Activated CD8-positive, alpha-beta T cell treated with anti-CD3 and anti-CD28 coated beads for 36 hours (primary cell): ENCODE measurements around the gene DDX4. TPM values are rescaled to one million over a fixed set of nuclear protein-coding genes. Genes with fewer than 3 reads are reported as not detected.

Source experiments
- ATAC-seq: fragments of 200-7000 bp; cut with Tn5 transposase; one replicate; pipeline ENCODE4 v1.10.0; 2021; ENCODE audit warnings: mild to moderate bottlenecking, moderate library complexity
- CTCF ChIA-PET: fragments of 350-600 bp; sonication (Branson Sonifier 250); formaldehyde crosslinking; loops from one replicate; lab custom pipeline; 2021; ENCODE audit warnings: antibody characterized with exemption; lab: Charles Lee
- POLR2A ChIA-PET: fragments of 350-600 bp; sonication (Branson Sonifier 250); formaldehyde crosslinking; loops from one replicate; lab custom pipeline; 2021; ENCODE audit warnings: antibody characterized with exemption; lab: Charles Lee
- DNase-seq: peaks from one replicate; pipeline ENCODE4 v3.0.0-alpha.2; 2020
- H3K27ac Mint-ChIP-seq: one replicate; pipeline ENCODE4 v1.8.0; 2021; ENCODE audit warnings: mild to moderate bottlenecking, mixed read lengths
- H3K27me3 Mint-ChIP-seq: one replicate; pipeline ENCODE4 v1.8.0; 2021; ENCODE audit warnings: mixed read lengths
- H3K36me3 Mint-ChIP-seq: one replicate; pipeline ENCODE4 v1.8.0; 2021; ENCODE audit warnings: low read depth, mixed read lengths
- H3K4me1 Mint-ChIP-seq: one replicate; pipeline ENCODE4 v1.8.0; 2021; ENCODE audit warnings: low read depth, mixed read lengths
- H3K4me3 Mint-ChIP-seq: one replicate; pipeline ENCODE4 v1.8.0; 2021; ENCODE audit warnings: mild to moderate bottlenecking, moderate library complexity, mixed read lengths
- H3K9me3 Mint-ChIP-seq: one replicate; pipeline ENCODE4 v1.8.0; 2021; ENCODE audit warnings: mixed read lengths
- intact Hi-C: fragments of 100-400 bp; cut with micrococcal nuclease; formaldehyde crosslinking; loops from one replicate; pipeline ENCODE4 v1.10.0; 2022
- total RNA-seq, 2 experiments: library from RNA; stranded (reverse); gene quantifications; one replicate each; pipeline ENCODE4 v1.2.3, GENCODE V29; 2021
- TF ChIP-seq, protein P1 (sequence below): fragments of 200-600 bp; IDR thresholded peaks from one replicate; pipeline ENCODE4 v1.8.0; 2022; ENCODE audit warnings: antibody characterized with exemption, mild to moderate bottlenecking

The DDX4 gene
- total RNA-seq, 2 experiments from 2014 or later = not detected

DNA sequence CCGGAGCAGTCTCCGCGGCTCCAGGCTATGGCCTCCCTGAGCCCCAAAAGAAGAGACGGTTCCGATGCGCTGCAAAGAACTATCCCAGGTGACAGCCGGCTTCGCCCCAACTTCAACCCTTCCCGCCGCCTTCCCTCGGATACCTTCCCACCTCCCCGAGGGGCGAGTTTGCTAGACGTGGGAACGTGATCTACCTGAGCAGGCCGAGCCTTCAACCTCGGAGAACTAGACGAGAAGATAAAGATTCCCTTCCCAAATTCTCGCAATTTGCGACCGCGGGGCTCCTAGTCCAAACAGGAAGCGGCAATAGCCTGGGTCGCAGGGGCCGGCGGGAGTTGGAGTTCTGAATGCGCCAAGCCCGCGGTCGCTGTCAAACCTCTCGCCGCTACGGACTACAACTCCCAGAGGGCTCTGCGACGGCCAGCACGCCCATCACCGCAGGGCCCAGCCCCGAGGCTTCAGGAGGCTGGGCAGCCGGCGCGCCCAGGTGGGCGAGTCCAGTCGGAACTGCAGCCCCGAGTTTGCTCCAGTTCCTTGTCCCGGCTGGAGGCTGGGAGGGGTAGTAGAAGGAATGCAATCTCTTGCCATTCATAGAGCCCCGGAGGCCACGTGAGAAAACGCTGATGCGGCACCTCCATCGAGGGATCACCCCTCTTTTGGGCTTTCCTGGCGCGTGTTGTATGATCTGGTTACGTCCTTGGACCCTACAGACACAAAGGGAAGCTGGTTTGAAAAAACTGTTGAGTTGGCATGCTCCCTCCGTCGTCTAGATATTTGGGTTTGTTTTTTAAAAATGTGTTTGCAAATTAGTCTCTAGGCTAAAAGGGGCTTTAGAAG, 25.6 kb upstream of the DDX4 start, which contains the start of gene SLC38A9:
TSS of gene SLC38A9 (minus strand) at position 302 of the 837 bp plus-strand sequence. CDS start 14,366 bp downstream, outside the sequence.
- Mint-ChIP-seq H3K4me3 (peak within 1 kb of the TSS; percentile 98), H3K27me3 (no peaks in the 10 kb centered on the region), H3K27ac (peak within 1 kb of the TSS; percentile 90), H3K4me1 (peaks cover 15% of the 10 kb centered on the region), H3K9me3 (no peaks in the 10 kb centered on the region), H3K36me3 (no peaks in the 10 kb centered on the region)
- ChIA-PET CTCF (interaction anchor here (0.7 kb wide), 1 partner anchor 20 kb away, joined by 3 read pairs; no protein-coding TSS in a partner anchor), POLR2A (interaction anchor here (0.7 to 1.0 kb wide), 3 partner anchors 177 to 404 kb away, joined by 3 read pairs; partner anchors contain the start of genes MTREX and PLPP1)
- peak; percentile 97 for DNase-seq
- ATAC-seq = peak; percentile 100
- TF ChIP-seq, protein P1, sequence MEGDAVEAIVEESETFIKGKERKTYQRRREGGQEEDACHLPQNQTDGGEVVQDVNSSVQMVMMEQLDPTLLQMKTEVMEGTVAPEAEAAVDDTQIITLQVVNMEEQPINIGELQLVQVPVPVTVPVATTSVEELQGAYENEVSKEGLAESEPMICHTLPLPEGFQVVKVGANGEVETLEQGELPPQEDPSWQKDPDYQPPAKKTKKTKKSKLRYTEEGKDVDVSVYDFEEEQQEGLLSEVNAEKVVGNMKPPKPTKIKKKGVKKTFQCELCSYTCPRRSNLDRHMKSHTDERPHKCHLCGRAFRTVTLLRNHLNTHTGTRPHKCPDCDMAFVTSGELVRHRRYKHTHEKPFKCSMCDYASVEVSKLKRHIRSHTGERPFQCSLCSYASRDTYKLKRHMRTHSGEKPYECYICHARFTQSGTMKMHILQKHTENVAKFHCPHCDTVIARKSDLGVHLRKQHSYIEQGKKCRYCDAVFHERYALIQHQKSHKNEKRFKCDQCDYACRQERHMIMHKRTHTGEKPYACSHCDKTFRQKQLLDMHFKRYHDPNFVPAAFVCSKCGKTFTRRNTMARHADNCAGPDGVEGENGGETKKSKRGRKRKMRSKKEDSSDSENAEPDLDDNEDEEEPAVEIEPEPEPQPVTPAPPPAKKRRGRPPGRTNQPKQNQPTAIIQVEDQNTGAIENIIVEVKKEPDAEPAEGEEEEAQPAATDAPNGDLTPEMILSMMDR = no peak
- intact Hi-C loops = loop anchor here (10.0 kb wide), 1 partner anchor 193 kb away; no protein-coding TSS in a partner anchor

DNA sequence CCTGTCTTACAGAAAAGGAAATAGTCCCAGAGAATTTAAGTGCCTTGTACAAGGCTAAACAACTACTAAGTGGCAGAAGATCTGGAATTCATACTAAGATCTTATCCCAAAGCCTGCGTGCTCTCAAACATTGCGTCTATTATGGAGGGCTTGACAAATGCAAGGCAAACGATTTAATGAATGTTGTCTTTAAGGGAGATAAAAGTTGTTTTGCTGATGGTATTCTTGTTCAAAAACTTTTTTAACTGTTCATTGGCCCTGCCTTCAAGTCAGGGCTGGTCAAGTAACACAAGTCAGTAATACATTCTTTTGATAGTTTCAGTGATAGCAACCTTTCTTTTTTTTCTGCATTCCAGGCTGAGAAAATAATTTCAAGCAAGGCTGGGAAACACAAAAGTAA, 24.0 kb upstream of the DDX4 start:
- Mint-ChIP-seq H3K4me1 (peaks cover 12% of the 10 kb centered on the region), H3K27ac (no peak overlapping the region), H3K36me3 (no peaks in the 10 kb centered on the region), H3K4me3 (no peak overlapping the region), H3K9me3 (no peaks in the 10 kb centered on the region), H3K27me3 (peaks cover 2% of the 10 kb centered on the region)
- CTCF ChIA-PET = interaction anchor here (1.0 to 1.1 kb wide), 3 partner anchors 12 to 232 kb away, joined by 3 read pairs; no protein-coding TSS in a partner anchor
- DNase-seq (no peak), ATAC-seq (no peak)
- POLR2A ChIA-PET = no interaction called here
- intact Hi-C loops = loop anchor here (10.0 kb wide), 1 partner anchor 191 kb away; no protein-coding TSS in a partner anchor
- TF ChIP-seq, protein P1 = no peak

DNA sequence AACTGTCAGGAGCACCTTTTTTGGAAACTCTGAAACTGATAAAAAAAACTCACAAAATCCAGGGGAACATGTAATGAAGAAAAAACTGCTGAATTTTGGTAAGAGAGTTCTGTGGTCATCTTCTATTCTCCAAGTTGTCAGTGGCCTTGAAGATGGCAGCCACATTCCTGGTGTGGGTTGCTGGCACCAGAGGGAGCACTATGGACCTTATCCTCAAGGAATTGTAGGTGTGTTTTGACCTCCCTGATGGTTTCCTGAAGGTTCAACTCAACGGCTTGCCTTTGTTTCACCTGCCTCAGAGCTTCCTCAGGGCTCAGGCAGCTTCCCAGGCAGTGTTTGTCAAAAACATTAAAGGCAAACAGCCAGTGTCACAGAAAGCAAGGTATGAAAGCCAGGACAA, 23.5 kb upstream of the DDX4 start:
- ChIA-PET CTCF (interaction anchor here (1.0 kb wide), 1 partner anchor 11 kb away, joined by 3 read pairs; no protein-coding TSS in a partner anchor), POLR2A (no interaction called here)
- TF ChIP-seq, protein P1 = no peak
- peaks cover 2% of the 10 kb centered on the region for H3K9me3 Mint-ChIP-seq
- H3K27me3 Mint-ChIP-seq = peaks cover 5% of the 10 kb centered on the region
- H3K4me3 Mint-ChIP-seq = no peak overlapping the region
- no peaks in the 10 kb centered on the region for H3K36me3 Mint-ChIP-seq
- peaks cover 8% of the 10 kb centered on the region for H3K4me1 Mint-ChIP-seq
- no peak for ATAC-seq
- intact Hi-C loops = loop anchor here (10.0 kb wide), 1 partner anchor 190 kb away; no protein-coding TSS in a partner anchor
- DNase-seq = no peak
- no peak overlapping the region for H3K27ac Mint-ChIP-seq

DNA sequence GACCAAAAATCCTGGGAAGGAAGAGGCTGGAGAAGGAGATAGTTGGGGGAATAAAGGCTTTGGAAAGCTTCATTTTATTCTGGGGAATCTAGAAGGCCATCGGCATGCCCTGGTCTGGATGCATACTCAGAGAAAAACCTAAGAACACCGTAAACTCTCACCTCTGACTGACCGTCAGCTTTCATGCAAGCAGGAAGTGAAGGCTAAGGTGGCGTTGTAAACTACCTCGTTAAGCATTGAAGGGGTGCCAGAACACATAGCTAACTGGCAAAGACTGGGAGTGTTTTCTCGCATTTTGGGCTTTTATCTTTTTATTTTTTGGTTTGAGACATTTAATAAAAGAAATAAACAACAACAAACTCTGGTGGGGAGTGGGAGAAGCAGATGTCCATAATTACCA, 23.1 kb upstream of the DDX4 start:
- H3K9me3 Mint-ChIP-seq = peaks cover 2% of the 10 kb centered on the region
- peaks cover 8% of the 10 kb centered on the region for H3K4me1 Mint-ChIP-seq
- H3K36me3 Mint-ChIP-seq = no peaks in the 10 kb centered on the region
- ChIA-PET POLR2A (no interaction called here), CTCF (interaction anchor here (1.0 kb wide), 1 partner anchor 11 kb away, joined by 3 read pairs; no protein-coding TSS in a partner anchor)
- H3K4me3 Mint-ChIP-seq = no peak overlapping the region
- H3K27me3 Mint-ChIP-seq = peaks cover 5% of the 10 kb centered on the region
- ATAC-seq (no peak), DNase-seq (no peak)
- intact Hi-C loops = loop anchor here (10.0 kb wide), 1 partner anchor 190 kb away; no protein-coding TSS in a partner anchor
- TF ChIP-seq, protein P1 = no peak
- no peak overlapping the region for H3K27ac Mint-ChIP-seq
